OCI-LY7 (cell line): ENCODE results near the gene SHLD1.

Experiments
- CTCF ChIP-seq: fragments of 200-600 bp; sonication (generic); conservative IDR thresholded peaks from 2 replicates; pipeline ENCODE4 v1.5.1; 2014; ENCODE audit warnings: mild to moderate bottlenecking, antibody characterized with exemption, low read length, moderate library complexity, mixed read lengths
- EZH2phosphoT487 ChIP-seq: fragments of 200-600 bp; sonication (generic); IDR thresholded peaks from 2 replicates; pipeline ENCODE4 v1.6.1; 2018; ENCODE audit warnings: low read depth, borderline replicate concordance, mild to moderate bottlenecking, mixed run types, antibody characterized with exemption, low read length, moderate library complexity, mixed read lengths

GRCh38 chr20:5886788-5887187 is 136.6 kb downstream of the SHLD1 start:
- TF ChIP-seq CTCF, result no peak
- TF ChIP-seq EZH2phosphoT487, result no peak
